ENCODE results near the gene KIRREL3.

The KIRREL3 gene

GRCh38 chr11:126502159-126502558 lies 498.4 kb downstream of the KIRREL3 start:
- no peak for DNase-seq (ENCODE audit: low read depth in 1 of 2, low spot score in 1 of 2)
- TF ChIP-seq POLR2AphosphoS5 (IDR thresholded peaks at IDR 0.05; ENCODE audit: low read depth) (no peak), GABPA (IDR thresholded peaks at IDR 0.05; ENCODE audit: low read depth) (no peak), REST (IDR thresholded peaks at IDR 0.05; ENCODE audit: insufficient replicate concordance, low read depth) (no peak), SPI1 (IDR thresholded peaks at IDR 0.05; ENCODE audit: borderline replicate concordance, low read depth) (no peak)
- TF ChIP-seq, protein P1, sequence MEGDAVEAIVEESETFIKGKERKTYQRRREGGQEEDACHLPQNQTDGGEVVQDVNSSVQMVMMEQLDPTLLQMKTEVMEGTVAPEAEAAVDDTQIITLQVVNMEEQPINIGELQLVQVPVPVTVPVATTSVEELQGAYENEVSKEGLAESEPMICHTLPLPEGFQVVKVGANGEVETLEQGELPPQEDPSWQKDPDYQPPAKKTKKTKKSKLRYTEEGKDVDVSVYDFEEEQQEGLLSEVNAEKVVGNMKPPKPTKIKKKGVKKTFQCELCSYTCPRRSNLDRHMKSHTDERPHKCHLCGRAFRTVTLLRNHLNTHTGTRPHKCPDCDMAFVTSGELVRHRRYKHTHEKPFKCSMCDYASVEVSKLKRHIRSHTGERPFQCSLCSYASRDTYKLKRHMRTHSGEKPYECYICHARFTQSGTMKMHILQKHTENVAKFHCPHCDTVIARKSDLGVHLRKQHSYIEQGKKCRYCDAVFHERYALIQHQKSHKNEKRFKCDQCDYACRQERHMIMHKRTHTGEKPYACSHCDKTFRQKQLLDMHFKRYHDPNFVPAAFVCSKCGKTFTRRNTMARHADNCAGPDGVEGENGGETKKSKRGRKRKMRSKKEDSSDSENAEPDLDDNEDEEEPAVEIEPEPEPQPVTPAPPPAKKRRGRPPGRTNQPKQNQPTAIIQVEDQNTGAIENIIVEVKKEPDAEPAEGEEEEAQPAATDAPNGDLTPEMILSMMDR (IDR thresholded peaks at IDR 0.05; ENCODE audit: insufficient read depth, low read length): no peak
- Histone ChIP-seq H3K27me3 (ENCODE audit: insufficient read depth, poor library complexity, severe bottlenecking) (no peaks in the 10 kb centered on the region), H3K4me3 (replicated peaks; ENCODE audit: insufficient read depth, low read length) (no peak overlapping the region), H3K27ac (replicated peaks) (no peak overlapping the region)

- Histone ChIP-seq H3K4me3 (replicated peaks; ENCODE audit: insufficient read depth, low read length) (no peak overlapping the region), H3K27me3 (ENCODE audit: insufficient read depth, poor library complexity, severe bottlenecking) (no peaks in the 10 kb centered on the region), H3K27ac (replicated peaks) (no peak overlapping the region)
- no peak for DNase-seq (ENCODE audit: low read depth in 1 of 2, low spot score in 1 of 2)
- TF ChIP-seq REST (IDR thresholded peaks at IDR 0.05; ENCODE audit: insufficient replicate concordance, low read depth): no peak
- TF ChIP-seq POLR2AphosphoS5 (IDR thresholded peaks at IDR 0.05; ENCODE audit: low read depth): no peak
Measured at GRCh38 chr11:126501641-126502040, 498.9 kb downstream of the KIRREL3 start.

DNA sequence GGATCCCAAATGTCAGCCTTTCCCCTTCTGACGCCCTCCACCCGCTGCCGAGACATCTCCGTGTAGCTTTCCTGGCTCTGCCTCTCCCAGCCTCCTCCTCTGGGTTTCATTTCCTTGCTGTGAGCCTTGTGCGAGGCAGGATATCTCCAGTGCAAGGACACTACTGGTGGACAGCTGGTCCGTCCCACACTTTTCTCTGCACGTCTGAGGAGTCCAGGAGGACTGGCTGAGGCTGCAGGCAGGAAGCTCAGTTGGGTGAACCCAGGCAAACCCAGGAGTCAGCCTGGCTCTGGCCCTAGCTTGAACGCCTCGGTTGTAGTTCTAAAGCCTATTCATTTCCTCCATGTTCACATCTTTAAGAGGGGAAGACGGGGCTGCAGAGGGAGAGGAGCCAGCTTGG lies 499.6 kb downstream of the KIRREL3 start:
- TF ChIP-seq GABPA (IDR thresholded peaks at IDR 0.05; ENCODE audit: low read depth): no peak
- TF ChIP-seq POLR2AphosphoS5 (IDR thresholded peaks at IDR 0.05; ENCODE audit: low read depth): no peak
- TF ChIP-seq SPI1 (IDR thresholded peaks at IDR 0.05; ENCODE audit: borderline replicate concordance, low read depth): no peak
- TF ChIP-seq, protein P1 (IDR thresholded peaks at IDR 0.05; ENCODE audit: insufficient read depth, low read length): no peak
- no peak for TF ChIP-seq REST (IDR thresholded peaks at IDR 0.05; ENCODE audit: insufficient replicate concordance, low read depth)
- H3K4me3 ChIP-seq (replicated peaks; ENCODE audit: insufficient read depth, low read length): no peak overlapping the region
- no peak overlapping the region for H3K27ac ChIP-seq (replicated peaks)
- no peak for DNase-seq (ENCODE audit: low read depth in 1 of 2, low spot score in 1 of 2)
- no peaks in the 10 kb centered on the region for H3K27me3 ChIP-seq (ENCODE audit: insufficient read depth, poor library complexity, severe bottlenecking)

Data from HL-60 (cell line).